GM21619 (cell line): ENCODE data around the gene FAM167B.
"Not testable (repeated sequence)": the region's sequence is repeated elsewhere in the genome, so short reads cannot be mapped to it uniquely, and the experiment has no call there.

ENCODE experiments used
- ATAC-seq: cut with Tn5 transposase; IDR thresholded peaks from one replicate; pipeline ENCODE4 v1.9.1; 2021; ENCODE audit not compliant: unreplicated experiment

The FAM167B gene

DNA sequence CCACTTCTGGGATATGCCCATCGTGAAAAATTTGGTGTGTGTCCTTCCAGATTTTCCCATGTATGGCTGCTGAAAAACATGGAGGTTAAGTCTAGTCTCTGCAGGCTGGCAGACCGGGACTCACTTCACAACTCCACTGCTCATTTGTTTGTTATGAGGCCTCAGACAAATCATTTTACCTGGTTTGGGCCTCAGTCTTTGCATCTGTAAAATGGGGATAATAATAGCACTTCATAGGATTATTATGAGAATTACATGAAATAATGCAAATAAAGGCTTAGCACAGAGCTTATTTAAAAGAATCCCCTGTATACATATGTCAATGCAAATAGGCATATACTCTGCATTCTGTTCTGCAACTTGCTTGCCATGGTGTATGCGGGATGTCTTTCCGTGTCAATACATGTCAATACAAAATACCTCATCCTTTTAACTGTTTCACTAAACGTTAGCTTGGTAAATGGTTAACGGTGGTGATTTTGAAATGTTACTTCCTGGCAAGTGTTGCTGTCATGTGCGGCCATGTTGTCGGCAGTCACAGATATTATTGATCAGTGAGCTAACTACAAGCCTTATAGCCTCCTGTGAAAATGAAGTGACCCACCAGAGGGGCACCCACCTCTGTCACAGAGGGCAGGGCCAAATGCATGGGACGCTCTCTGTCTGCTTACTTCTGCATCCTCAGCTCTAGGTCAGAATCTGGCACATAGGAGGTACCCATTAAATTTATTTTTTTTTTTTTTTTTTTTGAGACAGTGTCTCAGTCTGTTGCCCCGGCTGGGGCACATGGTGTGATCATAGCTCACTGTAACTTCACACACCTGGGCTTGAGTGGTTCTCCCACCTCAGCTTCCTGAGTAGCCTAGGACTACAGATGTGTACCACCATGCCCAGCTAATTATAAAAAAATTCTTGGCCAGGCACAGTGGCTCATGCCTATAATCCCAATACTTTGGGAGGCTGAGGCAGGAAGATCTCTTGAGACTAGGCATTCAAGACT lies 8.3 kb downstream of the FAM167B start:
- ATAC-seq: no peak

DNA sequence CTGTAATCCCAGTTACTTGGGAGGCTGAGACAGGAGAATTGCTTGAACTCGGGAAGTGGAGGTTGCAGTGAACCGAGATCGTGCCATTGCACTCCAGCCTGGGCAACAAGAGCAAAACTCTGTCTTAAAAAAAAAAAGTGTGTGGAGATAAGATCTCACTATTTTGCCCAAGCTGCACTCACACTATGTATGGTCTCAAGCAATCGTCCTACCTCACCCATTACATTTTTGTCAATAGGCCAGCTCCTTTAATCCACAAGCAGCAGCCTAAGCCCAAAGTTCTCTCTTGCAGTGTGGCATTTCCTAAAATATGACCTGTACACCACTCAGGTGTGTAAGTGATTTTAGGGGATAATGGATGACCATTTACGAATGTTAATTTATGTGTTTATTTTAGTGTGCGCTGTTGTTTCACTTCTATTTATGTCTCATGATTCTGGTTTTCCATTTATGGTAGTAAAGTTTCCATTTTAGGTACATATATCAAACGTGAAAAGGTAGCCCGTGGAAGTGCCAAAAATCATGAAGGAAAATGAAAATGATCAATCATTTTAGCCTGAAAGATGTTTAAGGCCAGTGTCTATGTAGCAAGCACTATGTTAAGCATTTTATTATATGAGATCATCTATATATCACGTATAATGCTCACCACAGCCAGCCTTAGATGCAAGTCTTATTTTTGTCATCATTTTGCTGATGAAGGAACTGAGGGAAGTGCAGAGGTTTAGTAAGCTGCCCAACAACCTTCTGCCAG lies 9.6 kb downstream of the FAM167B start:
- no peak for ATAC-seq

DNA sequence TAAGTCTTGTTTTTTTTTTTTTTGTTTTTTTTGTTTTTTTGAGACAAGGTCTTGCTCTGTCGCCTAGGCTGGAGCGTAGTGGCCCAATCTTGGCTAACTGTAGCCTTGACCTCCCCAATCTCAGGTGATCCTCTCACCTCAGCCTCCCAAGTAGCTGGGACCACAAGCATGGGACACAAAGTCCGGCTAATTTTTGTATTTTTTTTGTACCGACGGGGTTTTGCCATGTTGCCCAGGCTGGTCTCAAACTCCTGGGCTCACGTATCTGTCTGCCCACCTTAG lies 10.1 kb downstream of the FAM167B start:
- ATAC-seq: no peak

DNA sequence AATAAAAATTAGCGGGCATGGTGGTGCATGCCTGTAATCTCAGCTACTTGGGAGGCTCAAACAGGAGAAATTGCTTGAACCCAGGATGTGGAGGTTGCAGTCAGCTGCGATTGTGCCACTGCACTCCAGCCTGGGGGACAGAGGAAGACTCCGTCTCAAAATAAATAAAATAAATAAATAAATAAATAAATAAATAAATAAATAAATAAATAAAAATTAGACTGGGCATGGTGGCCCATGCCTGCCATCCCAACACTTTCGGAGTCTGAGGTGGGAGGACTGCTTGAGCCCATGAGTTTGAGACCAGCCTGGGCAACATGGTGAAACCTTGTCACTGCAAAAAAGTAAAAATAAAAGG lies 16.2 kb downstream of the FAM167B start:
- not testable (repeated sequence) for ATAC-seq

DNA sequence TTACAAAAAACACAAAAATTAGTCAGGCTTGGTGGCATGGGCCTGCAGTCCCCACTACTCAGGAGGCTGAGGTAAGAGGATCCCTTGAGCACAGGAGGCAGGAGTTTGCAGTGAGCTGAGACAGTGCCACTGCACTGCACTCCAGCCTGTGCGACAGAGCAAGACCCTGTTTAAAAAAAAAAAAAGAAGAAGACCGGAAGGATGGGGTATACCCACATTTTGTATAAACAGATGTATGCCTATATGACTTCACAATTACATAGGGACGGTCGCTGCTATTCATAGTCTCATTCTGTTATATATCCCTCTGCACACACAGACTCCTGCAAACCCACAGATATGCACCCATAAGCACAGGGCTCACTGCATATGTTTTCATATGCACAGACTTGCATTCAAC lies 16.7 kb downstream of the FAM167B start:
- peak; percentile 50 for ATAC-seq

DNA sequence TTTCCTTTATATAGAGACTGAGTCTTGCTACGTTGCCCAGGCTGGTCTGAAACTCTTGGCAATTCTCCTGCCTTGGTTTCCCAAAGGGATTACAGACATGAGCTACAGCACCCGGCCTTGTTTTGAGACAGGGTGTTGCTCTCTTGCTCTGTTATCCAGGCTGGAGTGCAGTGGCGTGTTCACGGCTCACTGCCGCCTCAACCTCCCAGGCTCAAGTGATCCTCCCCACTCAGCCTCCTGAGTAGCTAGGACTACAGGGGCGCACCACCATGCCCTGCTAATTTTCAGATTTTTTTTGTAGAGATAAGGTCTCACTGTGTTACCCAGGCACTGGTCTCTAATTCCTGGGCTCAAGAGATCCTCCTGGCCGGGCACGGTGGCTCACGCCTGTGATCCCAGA lies 18.8 kb downstream of the FAM167B start:
- ATAC-seq: no peak

DNA sequence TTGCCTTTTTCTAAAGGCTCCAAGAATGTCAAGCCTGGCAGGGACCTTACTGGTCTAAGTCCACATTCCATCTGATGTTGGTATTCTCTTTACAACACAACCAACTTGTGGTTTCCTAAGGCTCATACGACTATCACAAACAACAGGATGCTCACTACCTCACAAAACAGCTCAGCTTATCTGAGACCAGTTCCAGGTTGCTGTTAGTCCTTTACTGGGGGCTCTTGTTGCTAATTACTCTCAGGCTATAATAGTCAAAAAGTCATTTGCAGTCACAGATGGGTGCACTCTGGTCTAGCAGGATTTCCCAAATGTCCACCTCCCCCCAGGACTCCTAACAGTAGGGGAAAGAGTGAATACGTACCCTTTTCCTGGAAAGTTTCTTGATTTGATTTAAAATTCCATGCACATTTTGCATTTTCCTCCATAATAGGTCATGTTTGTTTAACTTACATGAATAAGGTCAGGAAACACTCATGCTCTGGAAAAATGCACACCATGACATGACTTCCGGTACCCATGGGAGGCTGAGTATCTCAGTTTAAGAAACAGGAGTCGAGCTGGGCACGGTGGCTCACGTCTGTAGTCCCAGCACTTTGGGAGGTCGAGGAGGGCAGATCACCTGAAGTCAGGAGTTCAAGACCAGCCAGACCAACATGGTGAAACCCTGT lies 20.0 kb downstream of the FAM167B start:
- no peak for ATAC-seq

DNA sequence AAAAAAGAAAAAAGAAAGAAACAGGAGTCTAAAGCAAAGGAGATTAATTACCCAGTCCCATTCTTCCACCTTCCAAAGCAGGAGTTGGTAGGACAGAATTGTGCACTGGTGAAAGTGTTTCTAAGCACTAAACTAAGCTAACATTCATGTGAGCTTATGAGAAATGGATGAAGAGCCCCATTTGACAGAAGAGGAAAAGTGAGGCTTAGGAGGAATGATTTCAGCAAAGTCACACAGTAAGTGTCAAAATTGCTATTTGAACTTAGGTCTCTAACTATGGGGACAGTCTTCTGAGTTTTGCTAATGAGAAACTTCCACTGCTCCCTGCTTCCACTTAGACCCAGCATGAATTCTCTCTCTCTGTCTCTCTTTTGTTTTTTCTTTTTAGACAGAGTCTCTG lies 22.7 kb downstream of the FAM167B start:
- no peak for ATAC-seq

DNA sequence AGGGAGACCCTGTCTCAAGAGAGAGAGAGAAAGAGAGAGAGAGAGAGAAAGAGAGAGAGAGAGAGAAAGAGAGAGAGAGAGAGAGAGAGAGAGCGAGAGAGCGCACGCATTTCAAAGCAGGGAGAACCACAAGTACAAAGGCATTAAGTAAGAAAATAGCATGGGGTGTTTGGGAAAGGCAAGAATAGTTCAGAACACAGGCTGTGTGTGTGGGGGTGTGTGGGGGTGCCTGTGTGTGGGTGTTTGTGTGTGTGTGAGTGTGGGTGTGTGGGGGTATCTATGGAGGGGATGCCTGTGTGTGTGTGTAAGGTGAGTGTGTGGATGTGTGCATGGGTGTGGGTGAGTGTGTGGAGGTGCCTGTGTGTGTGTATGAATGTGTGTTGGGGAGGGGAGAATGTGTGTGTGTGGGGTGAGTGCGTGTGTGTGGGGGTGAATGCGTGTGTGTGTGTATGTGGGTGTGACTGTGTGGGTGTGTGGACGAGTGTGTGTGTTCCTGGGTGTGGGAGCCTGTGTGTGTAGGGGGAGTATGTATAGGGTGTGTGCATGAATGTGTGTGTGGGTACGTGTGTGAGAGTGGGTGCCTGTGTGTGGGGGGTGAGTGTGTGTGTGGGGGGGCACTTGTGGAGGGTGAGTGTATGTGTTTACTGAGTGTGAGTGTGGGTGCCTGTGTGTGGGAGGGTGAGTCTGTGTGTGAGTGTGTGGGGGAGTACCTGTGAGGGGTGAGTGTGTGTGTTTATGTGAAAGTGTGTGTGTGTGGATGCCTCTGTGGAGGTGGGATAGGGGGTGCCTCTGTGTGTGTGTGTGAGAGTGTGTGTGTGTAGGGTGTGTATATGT lies 25.8 kb downstream of the FAM167B start:
- no peak for ATAC-seq

DNA sequence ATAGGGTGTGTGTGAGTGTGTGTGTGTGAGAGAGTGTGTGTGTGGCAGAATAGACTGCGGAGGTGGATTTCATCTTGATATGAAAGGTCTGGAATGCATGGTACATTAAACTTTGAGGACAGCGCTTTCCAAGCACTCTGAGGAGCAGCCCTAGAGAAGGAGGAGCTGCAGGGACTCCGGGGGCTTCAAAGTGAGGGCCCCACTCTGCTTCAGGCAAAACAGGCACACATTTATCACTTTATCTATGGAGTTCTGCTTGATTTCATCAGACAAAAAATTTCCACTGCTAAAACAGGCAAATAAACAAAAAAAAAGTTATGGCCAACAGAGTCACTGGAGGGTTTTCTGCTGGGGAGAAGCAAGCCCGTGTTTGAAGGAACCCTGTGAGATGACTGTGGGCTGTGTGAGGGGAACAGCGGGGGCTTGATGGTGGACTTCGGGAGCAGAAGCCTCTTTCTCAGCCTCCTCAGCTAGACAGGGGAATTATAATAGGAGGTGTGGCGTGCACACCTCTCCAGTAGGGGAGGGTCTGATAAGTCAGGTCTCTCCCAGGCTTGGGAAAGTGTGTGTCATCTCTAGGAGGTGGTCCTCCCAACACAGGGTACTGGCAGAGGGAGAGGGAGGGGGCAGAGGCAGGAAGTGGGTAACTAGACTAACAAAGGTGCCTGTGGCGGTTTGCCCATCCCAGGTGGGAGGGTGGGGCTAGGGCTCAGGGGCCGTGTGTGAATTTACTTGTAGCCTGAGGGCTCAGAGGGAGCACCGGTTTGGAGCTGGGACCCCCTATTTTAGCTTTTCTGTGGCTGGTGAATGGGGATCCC lies 26.6 kb downstream of the FAM167B start:
- no peak for ATAC-seq

DNA sequence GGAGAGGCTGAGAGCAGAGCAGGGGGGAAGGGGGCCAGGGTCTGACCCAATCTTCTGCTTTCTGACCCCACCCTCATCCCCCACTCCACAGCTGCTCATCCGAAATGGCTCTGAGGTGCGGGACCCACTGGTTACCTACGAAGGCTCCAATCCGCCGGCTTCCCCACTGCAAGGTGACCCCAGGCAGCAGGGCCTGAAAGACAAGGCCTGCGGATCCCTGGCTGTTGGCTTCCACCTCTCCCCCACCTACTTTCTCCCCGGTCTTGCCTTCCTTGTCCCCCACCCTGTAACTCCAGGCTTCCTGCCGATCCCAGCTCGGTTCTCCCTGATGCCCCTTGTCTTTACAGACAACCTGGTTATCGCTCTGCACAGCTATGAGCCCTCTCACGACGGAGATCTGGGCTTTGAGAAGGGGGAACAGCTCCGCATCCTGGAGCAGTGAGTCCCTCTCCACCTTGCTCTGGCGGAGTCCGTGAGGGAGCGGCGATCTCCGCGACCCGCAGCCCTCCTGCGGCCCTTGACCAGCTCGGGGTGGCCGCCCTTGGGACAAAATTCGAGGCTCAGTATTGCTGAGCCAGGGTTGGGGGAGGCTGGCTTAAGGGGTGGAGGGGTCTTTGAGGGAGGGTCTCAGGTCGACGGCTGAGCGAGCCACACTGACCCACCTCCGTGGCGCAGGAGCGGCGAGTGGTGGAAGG lies 27.8 kb downstream of the FAM167B start:
- ATAC-seq: no peak

DNA sequence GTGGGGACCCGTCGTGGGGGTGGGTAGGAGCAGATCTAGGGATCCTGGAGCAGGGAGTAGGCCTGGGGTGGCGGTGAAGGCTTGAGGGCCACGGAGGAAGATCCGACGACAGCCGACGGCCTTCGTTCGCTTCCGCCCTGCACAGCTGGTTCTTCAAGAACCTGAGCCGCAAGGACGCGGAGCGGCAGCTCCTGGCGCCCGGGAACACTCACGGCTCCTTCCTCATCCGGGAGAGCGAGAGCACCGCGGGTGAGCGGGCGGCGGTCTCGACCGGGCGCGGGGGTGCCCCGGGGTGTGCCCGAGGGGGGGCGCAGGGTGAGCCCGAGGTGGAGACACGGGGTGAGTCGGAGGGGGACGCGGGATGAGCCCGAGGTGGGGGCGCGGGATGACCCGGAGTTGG lies 28.4 kb downstream of the FAM167B start:
- ATAC-seq: no peak

DNA sequence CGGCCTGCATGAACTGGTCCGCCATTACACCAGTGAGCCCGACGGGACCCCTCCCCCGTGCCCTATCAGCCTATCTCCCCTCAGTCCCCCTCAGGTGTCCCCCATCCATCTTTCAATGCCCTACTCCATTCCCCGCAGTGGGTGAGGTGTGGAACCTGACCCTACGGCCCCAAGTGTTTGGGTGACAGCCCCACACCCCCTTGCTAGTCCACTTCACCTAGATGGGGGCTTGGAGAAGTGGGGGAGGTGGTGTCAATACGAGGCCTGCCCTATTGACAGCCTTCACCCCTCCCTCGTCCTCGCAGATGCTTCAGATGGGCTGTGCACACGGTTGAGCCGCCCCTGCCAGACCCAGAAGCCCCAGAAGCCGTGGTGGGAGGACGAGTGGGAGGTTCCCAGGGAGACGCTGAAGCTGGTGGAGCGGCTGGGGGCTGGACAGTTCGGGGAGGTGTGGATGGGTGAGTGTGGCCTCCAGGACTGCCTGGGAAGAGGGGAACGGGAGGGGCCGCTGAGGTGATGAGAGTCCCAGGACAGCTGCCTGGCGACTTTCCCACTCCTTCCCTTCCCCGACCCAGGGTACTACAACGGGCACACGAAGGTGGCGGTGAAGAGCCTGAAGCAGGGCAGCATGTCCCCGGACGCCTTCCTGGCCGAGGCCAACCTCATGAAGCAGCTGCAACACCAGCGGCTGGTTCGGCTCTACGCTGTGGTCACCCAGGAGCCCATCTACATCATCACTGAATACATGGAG lies 29.2 kb downstream of the FAM167B start:
- no peak for ATAC-seq

DNA sequence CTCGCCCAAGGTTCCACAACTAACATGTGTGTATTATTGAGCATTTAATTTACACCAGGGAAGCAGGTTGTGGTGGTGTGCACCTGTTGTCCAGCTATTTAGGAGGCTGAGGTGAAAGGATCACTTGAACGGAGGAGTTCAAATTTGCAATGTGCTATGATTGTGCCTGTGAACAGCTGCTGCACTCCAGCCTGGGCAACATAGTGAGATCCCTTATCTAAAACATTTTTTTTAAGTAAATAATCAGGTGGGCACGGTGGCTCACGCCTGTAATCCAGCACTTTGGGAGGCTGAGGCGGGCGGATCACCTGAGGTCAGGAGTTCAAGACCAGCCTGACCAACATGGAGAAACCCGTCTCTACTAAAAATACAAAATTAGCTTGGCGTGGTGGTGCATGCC lies 37.8 kb downstream of the FAM167B start:
- not testable (repeated sequence) for ATAC-seq

DNA sequence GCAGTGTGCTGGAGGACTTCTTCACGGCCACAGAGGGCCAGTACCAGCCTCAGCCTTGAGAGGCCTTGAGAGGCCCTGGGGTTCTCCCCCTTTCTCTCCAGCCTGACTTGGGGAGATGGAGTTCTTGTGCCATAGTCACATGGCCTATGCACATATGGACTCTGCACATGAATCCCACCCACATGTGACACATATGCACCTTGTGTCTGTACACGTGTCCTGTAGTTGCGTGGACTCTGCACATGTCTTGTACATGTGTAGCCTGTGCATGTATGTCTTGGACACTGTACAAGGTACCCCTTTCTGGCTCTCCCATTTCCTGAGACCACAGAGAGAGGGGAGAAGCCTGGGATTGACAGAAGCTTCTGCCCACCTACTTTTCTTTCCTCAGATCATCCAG lies 38.6 kb downstream of the FAM167B start:
- no peak for ATAC-seq

DNA sequence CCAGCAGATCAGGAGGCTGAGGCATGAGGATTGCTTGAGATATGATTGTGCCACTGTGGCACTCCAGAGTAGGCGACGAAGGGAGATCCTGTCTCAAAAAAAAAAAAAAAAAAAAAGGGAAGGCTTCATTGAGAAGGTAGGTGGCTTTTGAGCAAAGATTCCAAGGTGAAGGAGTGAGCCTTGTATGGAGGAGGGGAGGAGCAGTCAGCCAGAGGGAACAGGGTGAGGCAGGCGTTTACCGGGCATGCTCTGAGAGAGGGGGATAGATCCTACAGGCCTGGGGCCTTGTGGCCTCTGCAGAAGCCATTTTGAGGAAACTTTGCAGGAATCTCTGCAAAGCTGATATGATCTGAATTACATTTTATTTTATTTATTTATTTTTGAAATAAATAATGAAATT lies 39.7 kb downstream of the FAM167B start:
- ATAC-seq: no peak

DNA sequence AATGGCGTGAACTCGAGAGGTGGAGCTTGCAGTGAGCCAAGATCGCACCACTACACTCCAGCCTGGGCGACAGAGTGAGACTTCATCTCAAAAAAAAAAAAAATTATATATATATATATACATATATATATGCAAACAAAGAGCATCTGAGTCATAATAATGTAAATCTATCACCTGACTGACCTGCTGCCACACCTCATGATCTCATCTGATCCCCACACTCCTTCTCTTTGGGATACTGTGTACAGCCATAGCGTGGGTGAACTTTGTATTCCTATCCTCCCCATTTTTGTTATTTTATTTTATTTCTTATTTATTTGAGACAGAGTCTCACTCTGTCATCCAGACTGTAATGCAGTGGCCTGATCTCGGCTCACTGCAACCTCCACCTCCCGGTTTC lies 42.2 kb downstream of the FAM167B start:
- ATAC-seq: no peak

DNA sequence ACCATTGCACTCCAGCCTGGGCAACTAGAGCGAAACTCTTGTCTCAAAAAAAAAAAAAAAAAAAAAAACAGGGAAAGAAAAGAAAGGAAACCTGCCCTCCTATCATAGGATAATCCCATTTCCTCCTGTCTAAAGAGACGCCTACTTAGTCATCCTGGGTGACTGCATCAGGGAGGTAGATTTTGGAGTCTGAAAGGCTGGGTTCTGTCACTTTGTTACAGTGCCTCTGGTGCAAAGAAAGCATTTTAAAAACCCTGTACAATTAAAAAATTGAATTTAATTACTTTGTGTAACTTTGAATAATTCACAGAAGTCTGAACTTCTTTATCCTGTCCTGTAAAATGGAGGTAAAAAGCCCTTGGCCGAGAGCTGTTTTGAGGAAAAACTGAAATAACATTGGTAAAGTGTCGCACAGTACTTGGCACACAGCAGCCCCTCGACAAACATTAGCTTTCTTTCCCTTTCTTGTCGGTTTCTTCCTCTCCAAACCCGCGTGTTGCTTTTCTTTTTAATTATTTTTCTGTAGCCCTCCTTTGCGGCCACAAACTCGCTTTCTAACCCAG lies 44.2 kb downstream of the FAM167B start:
- no peak for ATAC-seq
